HG03280 (cell line): ENCODE measurements around the gene ADARB2.

Experiments
- ATAC-seq: cut with Tn5 transposase; IDR thresholded peaks from one replicate; pipeline ENCODE4 v1.9.1; 2021; ENCODE audit warnings: mild to moderate bottlenecking, moderate library complexity; ENCODE audit not compliant: unreplicated experiment

ADARB2 gene

DNA sequence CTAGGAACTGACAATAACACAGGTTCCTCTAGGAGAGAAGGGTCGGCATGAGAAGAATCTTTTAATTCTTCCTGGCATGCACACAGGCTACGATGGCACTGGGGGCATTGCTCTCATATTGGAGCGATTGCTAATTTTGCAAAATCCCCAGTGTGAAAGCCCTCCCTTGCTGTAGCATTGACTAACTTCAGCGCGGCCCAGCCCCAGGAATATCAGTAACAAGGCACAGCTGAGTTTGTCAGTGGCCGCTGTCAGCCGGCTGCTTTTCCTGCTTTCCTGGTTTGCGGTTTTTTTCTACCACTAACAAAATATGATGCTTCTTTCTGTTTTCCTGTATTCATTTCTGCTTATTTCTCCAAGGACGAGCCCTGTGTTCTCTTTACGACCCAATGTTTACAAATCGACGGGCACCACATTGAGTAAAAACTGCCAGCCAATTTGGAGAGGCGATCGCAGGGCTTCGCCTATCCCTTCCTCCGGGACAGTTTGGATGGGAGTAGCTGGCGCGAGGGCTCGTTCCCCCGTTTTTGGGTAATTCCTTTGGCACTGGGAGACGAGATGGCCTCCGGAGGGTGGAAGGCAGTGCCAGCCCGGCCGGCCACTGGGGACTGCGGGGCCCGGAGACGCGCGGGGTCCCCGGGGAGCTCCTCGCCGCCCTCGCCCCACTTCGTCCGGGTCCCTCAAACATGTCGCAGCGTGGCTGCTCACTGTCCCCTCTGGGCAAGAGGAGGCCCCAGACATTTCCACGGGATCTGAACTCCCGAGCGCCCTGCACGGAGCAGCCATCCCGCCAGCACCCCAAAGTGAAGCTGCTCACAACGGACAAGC is 967 bp downstream of the ADARB2 start:
- no peak for ATAC-seq

DNA sequence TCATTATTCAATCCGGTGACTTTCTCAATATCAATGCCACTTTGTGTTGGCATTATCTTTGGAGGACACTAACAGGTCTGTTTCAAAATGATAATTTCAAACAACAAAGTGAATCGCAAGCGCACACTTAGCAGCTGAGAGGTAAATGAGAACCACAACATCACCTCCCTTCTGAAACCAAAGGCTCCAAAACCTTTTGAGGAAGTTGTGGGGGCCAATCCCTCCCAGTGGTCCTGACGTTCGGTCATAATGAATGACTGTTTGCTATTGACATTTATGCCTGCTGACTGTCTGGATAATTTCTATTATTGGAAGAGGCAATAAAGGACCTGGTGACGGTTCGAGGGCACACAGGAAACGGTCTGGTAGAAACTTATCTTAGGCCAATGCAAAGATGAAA is 1.8 kb downstream of the ADARB2 start:
- ATAC-seq, result no peak

DNA sequence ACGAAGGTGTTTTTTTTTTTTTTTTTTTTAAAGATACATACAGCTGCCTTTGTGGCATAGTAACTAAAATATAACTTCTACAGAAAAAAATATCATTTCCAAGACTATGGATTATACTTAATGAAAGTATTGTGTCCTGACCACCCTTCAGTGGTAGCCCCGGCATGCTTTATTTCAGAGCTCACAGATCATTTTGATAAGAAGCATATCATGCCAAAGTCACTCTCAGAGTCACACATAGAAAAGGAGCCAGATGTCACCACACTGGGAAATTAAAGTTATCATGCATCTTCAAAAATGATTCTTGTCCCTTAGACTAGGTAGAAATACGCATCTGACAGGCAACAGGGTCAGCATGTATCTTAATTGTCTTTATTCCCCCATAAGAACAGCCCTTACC is 3.0 kb downstream of the ADARB2 start:
- ATAC-seq, result no peak

DNA sequence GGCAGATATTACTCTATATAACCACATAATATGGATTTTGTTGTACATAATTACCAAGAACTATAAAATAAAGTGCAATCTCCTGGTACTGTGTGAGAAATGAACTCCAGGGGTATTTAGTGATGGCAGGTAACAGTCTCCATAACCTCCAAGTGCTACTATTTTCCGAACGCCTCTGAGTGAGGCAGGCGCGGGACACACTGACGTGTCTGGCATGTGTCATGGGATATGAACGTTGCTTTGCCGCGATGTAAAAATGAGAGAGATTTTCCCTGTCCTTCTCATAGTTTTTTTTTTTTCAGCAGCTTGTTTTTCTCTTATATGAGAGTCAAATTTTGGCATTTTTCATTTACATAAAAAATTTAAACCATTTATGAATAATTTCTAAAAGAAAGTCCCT is 3.6 kb downstream of the ADARB2 start:
- no peak for ATAC-seq

DNA sequence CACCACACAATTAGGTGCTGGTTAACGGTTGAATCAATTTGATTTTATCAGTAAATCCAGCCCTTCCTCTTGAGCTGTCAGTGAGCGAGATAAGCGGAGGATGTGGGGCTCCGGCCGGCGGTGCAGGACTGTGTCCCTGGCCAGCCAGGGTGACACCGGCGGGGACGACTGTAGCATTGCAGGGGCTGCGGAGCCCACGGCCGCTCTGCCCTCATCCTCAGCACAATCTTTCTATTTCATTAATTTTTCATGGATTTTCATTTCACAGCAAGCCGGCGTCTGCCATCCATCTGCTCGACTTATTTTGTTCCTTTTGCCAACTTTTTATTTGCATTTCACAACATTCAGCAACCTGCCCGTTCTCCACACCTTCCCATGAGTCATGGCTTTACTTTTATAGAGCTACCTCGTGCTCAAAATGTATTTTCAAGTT is 4.7 kb downstream of the ADARB2 start:
- ATAC-seq, result no peak

DNA sequence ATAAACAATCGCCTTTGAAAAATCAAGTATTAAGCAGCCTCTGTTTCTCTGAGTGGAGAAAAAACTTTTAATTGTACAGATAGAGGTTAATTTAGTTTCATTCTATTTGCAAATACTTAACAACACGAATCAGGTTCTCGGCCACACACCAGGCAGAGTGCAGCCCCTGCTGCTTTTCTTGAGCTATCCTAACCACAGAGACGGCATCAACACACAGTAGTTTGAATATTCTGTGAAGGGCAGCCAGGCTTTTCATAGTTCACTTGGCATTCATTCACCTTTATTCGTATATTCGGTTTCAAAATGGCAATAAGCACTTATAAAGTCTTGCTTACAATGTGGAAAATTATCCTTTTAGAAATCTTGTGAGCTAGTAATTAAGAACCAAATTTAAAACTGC is 5.7 kb downstream of the ADARB2 start:
- no peak for ATAC-seq

DNA sequence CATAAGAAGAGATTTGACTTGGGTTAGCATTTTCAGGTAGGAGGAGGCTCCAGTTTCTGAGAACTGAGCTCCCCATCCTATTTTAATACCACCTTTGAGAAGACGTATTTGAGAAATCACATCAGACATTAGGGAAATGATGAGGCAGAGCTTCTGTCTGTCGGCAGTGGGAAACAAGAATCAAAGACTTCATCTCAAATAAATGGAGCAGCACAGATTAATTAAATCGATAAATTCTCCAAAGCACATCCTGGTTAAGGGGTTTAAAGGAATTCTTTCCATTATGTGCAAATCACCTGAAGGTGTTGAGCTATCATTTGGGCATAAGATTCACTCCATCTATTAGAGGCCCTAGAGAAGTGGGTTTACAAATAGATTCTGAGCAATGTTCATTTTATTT is 7.6 kb downstream of the ADARB2 start:
- ATAC-seq, result no peak

DNA sequence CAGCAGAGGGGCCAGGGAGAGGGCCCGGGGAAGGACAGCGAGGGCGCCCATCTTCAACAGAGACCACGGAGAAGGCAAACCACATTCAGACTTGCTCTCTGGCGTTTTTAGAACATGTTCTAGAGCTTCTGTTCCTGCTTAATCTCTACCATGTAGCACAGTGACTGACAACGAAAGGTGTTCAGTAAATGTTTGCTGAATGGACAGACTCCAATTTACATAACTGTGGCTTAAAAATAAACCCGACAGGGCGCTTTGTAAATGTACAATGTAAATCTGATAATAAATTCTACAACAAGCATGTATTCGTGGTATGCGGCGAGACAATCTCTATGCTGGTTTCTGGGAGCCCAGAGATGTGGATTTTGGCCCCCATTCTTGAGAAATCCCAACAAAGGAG is 10.5 kb downstream of the ADARB2 start:
- ATAC-seq, result no peak

DNA sequence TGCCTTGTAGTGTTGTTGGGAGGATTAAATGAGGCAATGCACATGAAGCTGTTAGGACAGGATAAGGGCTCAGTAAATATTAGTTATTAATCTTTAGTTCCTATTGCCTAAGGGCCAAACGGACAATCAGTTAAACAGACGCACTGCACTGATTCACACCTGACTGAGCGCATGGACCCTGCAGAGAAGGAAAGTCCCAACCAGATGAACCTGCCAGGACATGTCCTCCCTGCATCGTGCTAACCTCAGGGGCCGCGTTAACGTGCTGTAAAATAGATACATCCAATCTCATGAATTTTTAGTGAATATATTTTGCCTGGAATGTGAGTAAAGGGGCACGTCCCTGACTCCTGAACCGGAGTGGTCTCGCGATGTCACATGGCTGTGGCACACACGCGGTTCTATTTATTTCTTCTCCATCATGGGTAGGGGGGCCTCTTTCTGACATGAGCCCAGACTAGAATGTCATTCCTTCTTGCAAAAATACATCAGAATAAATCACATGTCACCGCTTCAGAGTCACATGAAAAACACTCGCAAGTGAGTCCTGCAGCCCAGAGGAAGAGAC is 12.3 kb downstream of the ADARB2 start:
- no peak for ATAC-seq

DNA sequence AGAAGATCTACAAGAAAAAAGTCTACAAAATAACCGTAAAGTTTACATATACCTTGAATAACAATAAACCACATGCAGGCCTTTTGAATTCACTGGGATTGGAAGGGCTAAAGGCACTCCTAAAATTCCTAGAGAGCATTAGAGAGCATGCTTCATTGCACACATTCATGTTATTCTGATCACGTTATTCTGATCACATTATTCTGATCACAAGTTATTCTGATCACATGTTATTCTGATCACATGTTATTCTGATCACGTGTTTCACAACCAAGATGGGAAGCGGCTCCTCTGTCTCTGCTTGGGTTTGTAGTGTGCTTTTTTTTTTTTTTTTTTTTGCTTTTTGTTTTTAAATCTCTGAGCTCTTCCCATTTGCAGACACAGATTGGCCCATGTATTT is 20.5 kb downstream of the ADARB2 start:
- no peak for ATAC-seq

DNA sequence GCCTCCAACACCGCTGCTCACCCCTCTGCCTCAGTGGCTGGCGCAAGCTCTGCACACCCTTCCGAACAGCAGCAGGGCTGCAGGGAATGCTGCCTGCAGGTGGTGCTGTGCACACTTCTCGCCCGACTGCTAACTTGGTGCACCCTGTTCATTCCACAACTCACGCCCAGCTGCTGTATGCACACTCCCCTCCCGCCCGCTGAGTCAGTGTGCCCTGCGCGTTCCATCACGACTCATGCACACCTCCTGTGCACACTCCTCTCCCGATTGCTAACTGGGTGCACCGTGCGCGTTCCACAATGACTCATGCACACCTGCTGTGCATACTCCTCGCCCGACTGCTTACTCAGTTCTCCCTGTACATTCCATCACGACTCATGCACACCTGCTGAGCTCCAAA is 21.5 kb downstream of the ADARB2 start:
- ATAC-seq, result no peak

DNA sequence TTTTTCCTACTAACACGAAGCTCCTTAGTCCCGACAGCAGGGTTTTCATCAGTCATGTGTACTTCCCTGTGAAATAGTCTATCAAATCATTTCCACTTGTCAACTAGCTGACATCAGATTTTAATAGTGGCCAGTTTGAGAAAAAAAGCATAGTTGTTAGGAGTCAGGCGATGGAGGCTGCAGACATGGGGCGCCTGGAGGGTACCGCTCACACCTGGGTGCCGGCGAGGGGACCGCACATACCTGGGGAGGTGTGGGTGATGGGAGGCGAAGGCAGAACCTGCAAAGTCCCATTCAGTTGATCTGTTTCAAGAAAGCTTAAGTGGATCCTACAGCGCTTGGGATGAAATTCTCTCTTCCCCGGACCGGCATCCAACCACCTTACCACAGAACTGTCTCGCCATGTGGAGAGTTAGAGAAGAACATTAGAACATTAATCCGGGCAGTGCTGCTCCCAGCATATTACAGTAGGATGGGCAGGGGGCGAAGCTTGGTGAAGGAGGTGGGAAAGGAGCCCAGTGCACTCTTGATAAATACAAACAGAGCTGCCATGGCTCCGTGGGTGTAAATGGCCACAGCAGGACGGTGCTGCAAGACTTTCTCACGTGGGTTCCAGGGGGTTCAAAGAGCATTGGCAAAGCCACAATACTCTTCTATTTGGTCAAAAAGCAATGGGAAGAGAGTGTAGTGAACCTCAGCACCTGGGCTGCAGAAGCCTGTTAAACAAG is 24.2 kb downstream of the ADARB2 start:
- ATAC-seq, result no peak

DNA sequence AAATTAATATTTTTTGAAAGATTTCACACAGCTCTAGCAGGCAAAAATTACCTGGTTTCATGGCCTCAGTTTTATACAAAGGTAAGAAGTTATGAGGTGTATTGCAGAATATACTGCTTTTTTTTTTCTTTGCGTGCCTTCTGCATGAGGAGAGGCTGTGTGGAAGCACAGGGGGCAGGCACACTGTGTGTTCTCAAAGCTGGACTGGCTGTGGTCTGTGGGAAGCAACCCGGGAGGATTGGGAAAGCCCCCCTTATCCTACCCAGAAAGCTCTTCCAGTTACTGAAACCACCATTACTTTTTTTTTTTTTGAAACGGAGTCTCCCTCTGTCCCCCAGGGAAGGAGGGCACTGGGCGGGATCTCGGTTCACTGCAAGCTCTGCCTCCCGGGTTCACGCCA is 25.0 kb downstream of the ADARB2 start:
- no peak for ATAC-seq

DNA sequence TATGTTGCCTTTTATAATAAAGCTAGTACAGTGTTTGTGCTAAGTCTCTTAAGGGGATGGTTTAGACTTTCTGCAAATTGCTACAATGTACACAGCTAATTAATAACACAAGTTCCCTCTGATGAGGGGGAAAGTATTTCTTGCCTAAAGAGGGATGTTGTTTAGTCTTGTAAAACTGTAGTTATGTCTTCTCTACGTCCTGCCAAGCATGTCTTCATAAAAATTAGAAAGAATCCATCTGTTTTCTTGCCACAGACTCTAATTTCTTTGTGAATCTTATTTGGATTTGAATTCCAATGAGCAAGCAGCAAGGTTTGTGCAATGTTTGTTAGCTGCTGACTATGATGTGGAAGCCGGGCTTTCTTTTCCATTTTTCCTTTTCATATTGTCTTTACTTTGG is 28.2 kb downstream of the ADARB2 start:
- ATAC-seq, result no peak

DNA sequence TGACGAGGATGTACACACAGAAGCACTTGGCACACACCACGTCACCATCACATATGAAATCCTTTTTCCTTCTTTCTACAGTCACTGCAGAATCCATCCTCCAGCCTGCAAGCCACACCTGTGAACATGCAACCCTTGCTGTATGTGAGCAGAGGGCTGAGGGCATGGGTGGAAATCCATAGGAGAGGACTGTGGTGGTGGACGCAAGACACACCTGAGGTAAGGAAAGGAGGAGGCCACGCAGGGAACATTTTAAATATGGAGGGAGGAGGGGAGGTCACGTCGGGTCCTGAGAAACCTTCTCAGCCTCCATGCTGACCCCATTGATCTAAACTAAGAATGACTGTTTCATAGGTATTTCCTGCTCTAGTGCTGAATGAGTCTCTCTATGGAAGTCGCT is 28.6 kb downstream of the ADARB2 start:
- no peak for ATAC-seq

DNA sequence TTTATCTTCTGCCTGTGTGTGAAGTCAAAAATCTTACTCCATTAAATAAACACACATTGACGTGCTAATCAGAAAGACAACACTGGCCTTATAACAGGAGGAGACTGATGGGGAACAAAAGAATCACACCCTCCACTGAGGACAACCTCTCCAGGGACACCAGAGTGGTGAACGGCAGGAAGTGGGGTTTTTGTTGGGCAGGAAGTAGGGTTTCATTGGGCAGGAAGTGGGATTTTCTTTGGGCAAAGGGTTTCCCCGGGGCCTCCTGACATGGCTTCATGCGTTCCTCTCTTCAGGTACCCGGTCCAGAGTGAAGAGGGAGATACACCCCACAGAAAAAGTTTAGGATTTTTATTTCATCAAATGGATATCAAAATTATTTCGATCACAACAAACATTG is 30.6 kb downstream of the ADARB2 start:
- ATAC-seq, result no peak

DNA sequence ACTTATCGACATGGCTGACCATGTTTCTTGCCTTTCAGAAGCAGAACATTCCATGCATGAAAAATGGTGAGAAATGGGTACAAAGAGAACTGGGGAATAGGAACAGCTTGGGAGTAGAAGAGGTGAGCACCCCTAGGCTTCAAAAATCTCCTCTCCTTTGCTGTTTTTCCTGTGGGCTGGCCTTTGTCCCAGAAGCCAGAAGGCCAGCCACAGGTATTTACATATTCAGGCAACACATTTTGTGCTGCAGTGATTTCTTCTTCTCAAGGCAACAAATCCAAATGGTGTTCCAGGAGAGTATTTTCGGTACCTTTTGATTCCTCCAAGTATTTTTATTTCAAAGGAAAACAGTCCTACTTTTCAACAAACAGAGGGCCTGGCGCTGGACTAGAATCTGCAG is 31.1 kb downstream of the ADARB2 start:
- no peak for ATAC-seq

DNA sequence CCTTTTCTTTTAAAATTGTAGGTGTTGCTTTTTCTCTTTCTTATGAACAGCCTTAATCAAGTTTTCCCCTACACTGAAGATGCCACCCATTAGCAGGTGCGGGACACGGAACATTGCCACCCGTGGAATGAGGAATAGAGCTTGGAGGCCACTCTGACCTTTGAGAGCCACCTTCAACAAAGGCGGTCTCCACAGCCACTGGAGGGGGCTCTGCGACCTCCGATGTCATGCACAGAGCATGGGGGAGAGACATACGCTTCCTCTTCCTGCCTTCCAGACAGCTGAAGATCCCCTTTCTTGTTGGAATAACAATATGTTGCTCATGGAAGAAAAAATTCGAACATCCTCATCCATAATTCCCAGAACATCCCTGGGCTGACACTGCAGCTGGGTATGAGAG is 39.1 kb downstream of the ADARB2 start:
- no peak for ATAC-seq

DNA sequence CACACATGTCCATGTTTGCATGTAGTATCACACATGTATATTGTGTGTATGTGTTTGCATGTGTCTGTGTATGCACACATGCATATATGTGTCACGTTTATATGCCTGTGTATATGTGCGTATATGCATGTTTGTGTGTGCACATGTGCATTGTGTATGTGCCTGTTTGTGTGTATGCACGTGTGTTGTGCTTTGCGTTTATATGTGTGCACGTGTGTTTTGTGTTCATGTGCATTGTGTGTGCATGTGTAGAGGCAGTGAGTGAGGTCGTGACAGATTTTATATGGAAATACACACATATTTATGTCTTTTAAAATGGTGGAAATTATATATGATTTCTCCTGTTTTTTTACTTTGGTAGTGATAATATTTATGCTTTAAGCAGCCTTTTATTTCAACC is 41.2 kb downstream of the ADARB2 start:
- ATAC-seq, result no peak

DNA sequence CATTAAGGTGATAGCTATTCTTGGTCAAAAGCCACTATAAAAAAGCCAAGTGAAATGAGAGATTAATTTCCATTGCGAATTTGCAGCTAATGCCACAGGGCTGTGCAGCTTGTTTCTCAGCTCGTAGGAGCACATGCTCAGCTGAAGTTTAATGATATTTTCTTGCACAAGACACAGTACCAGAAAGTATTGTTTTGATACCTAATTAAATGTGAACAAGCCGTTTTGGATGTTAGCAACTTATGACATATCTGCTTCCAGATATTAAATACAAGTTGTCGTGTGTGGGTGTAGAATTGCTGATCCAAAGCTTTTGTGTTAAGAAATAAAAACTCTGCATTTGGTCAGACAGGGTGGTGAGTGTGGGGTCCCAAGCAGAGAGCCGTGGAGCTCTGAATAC is 47.2 kb downstream of the ADARB2 start:
- no peak for ATAC-seq

DNA sequence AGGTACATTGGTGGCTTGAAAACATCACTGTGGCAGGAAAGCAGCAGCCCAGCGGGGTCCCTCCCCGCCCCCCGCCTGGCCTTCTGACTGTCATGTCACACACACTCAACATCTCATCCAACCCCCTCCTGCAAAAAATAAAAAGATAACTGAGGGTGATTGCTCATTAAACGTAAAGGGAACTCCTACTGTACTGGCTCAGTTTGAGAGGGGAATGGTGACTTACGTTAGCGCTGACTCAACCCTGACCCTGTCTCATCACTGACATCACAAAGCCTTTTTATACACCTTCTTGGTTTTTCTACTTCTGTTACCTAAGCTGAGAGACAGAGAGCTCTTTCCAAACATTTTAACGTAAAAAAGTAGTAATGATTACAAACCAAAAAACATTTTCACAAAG is 48.8 kb downstream of the ADARB2 start:
- ATAC-seq, result no peak

DNA sequence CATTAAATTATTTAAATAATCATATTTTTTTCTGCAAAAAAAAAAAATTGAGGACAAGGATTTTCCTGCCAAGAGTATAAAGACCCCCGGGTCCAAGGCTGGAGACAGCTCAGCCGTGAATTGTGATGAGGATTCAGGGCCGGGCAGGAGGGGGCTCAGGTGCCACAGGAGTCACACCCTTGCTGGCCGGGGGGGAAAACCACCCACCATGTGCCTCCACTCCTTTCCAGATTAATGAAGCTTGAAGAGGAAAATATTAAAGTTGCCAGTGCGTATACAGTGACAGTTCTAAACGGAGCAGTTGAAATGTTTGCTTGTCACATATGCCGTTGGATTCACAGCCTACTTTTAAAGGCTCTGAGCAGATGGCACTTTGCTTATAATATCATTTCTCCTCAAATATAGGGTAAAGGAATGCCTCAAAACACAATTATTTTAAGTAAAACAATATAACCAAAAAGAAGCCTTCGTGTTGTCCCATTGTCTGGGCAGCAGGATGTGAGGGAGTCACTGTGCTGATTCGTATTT is 49.6 kb downstream of the ADARB2 start:
- ATAC-seq, result no peak
